Ovary (tissue), 9 donors: ENCODE data around the gene DLX1. TPM values are rescaled to one million over a fixed set of nuclear protein-coding genes. Genes with fewer than 3 reads are reported as not detected.

Experiments used
- DNase-seq, 5 donors: peaks; one replicate each; pipeline ENCODE4 v3.0.0-alpha.2; 2019 to 2020
- H3K27ac ChIP-seq, 2 donors: fragments of 200-600 bp; one replicate each; pipeline versions ENCODE4 v1.5.1 to v1.8.0; 2019 to 2022
- H3K27me3 ChIP-seq: fragments of 200-600 bp; one replicate; pipeline ENCODE4 v1.8.0; 2022
- H3K36me3 ChIP-seq: fragments of 200-600 bp; sonication (generic); one replicate; pipeline ENCODE4 v1.5.1; 2019
- H3K4me1 ChIP-seq: one replicate; pipeline ENCODE4 v1.8.1; 2013; ENCODE audit warnings: mild to moderate bottlenecking, moderate library complexity; ENCODE audit not compliant: insufficient read depth
- H3K4me3 ChIP-seq: fragments of 200-600 bp; sonication (generic); one replicate; pipeline ENCODE4 v1.5.1; 2017
- H3K9me3 ChIP-seq, 2 donors: fragments of 200-600 bp in 1 of 2; sonication (generic) in 1 of 2; one replicate each; pipeline versions ENCODE4 v1.5.1 to v1.8.1; 2013 to 2019; ENCODE audit warnings: mild to moderate bottlenecking in 1 of 2, moderate library complexity in 1 of 2
- CTCF ChIP-seq, 3 donors: fragments of 450-650 bp in 2 of 3; fragments of 200-600 bp in 1 of 3; IDR thresholded peaks; one replicate each; pipeline versions ENCODE4 v1.5.1 to v1.8.0; 2016 to 2022; ENCODE audit warnings: antibody characterized with exemption in 3 of 3, mild to moderate bottlenecking in 1 of 3
- EP300 ChIP-seq: sonication (generic); formaldehyde crosslinking; IDR thresholded peaks from one replicate; pipeline ENCODE4 v1.6.1; 2017; ENCODE audit warnings: antibody characterized with exemption
- POLR2A ChIP-seq: fragments of 450-650 bp; IDR thresholded peaks from one replicate; pipeline ENCODE4 v1.6.1; 2017; ENCODE audit warnings: antibody characterized with exemption, mild to moderate bottlenecking, moderate library complexity
- WGBS, 3 donors: extraction: QIAGEN DNeasy Blood & Tissue Kit in 1 of 3; methylation state at CpG; one replicate each; pipeline versions ENCODE4 v1.1.5 to v1.1.7; 2013 to 2017; 5-methylcytosine and 5-hydroxymethylcytosine counted together
- intact Hi-C, 4 donors: fragments of 100-400 bp; cut with DNase I; formaldehyde crosslinking; loops; one replicate each; pipeline versions ENCODE4 v1.11.0 to v1.15.1; 2022 to 2023
- polyA plus RNA-seq, 2 donors: library from polyadenylated mRNA; stranded (reverse); fragments of 200-250 nt in 1 of 2; fragments of 350-450 nt in 1 of 2; fragmentation: Illumina TruSeq in 1 of 2; extraction: RNeasy Lipid Tissue Mini Kit (QIAGEN cat#74804) in 1 of 2; gene quantifications; one replicate each; pipeline ENCODE4 v1.2.3, GENCODE V29; 2013 to 2014
- total RNA-seq, 7 donors: library from RNA; depleted of rRNA in 2 of 7; stranded (reverse); fragments of >200 nt in 2 of 7; fragmentation: NEBNext Ultra II Directional in 3 of 7; extraction: Animal tissue kit (Norgen Biotek cat#: 25700) in 3 of 7; gene quantifications; one replicate each; pipeline versions ENCODE4 v1.1.0 to v1.2.4, GENCODE V29; 2016 to 2023
- donor health status: DM: no; HTN: no; CAD: no; lungs with moderate emphysema.
- donor health status: DM: no; HTN: no; CAD: no.
- donor health status: Bipolar disorder and iron deficiency.
- donor health status: DM: yes; HTN: yes; CAD: no.
- donor health status: DM: no; HTN: no; CAD: no.
- donor health status: DM: yes; HTN: yes; CAD: no.

Gene DLX1
- total and polyA plus RNA-seq, 9 donors: 0.07 to 0.20 (median 0.17) TPM; not detected in 5

GRCh38 chr2:172084645-172085459 is 455 bp upstream of the DLX1 start:
- Histone ChIP-seq H3K9me3 (no peaks in the 10 kb centered on the region), H3K27me3 (peaks cover 39% of the 10 kb centered on the region), H3K4me1 (peaks cover 6% of the 10 kb centered on the region), H3K4me3 (peak overlapping the region; percentile 25), H3K36me3 (no peaks in the 10 kb centered on the region), H3K27ac (no peak overlapping the region)
- intact Hi-C loops: loop anchor here in 2 of 4 donors (10.0 kb wide), 1 partner anchor 160 kb away; the partner anchor contains the start of gene HAT1 (in 2 of the 2)
- 1 to 2% (median 1%) methylated on average over 60 to 76 of the region's 76 CpGs for WGBS, 3 donors
- DNase-seq: peak in 3 of 5 donors; percentile 41 to 64 (median 56)
- TF ChIP-seq EP300 (no peak), CTCF (IDR thresholded peaks at IDR 0.05) (no peak), POLR2A (no peak)

- intact Hi-C loops: loop anchor here in 2 of 4 donors (10.0 kb wide), 1 partner anchor 162 kb away; the partner anchor contains the start of gene HAT1 (in 2 of the 2)
- no peak overlapping the region for H3K4me3 ChIP-seq
- 9 to 11% (median 10%) methylated on average over 54 of the region's 54 CpGs for WGBS, 3 donors
- TF ChIP-seq EP300: no peak
- TF ChIP-seq CTCF (IDR thresholded peaks at IDR 0.05): no peak
- TF ChIP-seq POLR2A: no peak
- no peak overlapping the region for H3K27ac ChIP-seq
- H3K9me3 ChIP-seq: no peaks in the 10 kb centered on the region
- peaks cover 51% of the 10 kb centered on the region for H3K27me3 ChIP-seq
- H3K36me3 ChIP-seq: no peaks in the 10 kb centered on the region
- peaks cover 6% of the 10 kb centered on the region for H3K4me1 ChIP-seq
- peak in 1 of 5 donors; percentile 19 for DNase-seq
Observed at GRCh38 chr2:172086241-172087206, 1.2 kb downstream of the DLX1 start.

GRCh38 chr2:172087207-172087779 is 2.0 kb downstream of the DLX1 start:
- Histone ChIP-seq H3K4me3 (no peak overlapping the region), H3K36me3 (no peaks in the 10 kb centered on the region), H3K9me3 (no peaks in the 10 kb centered on the region), H3K27ac (no peak overlapping the region), H3K27me3 (peaks cover 52% of the 10 kb centered on the region), H3K4me1 (peaks cover 6% of the 10 kb centered on the region)
- intact Hi-C loops: loop anchor here in 2 of 4 donors (10.0 kb wide), 1 partner anchor 162 kb away; the partner anchor contains the start of gene HAT1 (in 2 of the 2)
- no peak for DNase-seq
- TF ChIP-seq CTCF (IDR thresholded peaks at IDR 0.05): no peak
- no peak for TF ChIP-seq POLR2A
- TF ChIP-seq EP300: no peak
- 10 to 14% (median 12%) methylated on average over 31 of the region's 31 CpGs for WGBS, 3 donors

- H3K27me3 ChIP-seq: peaks cover 53% of the 10 kb centered on the region
- H3K4me1 ChIP-seq: peaks cover 6% of the 10 kb centered on the region
- intact Hi-C loops: loop anchor here in 2 of 4 donors (10.0 kb wide), 1 partner anchor 163 kb away; the partner anchor contains the start of gene HAT1 (in 2 of the 2)
- TF ChIP-seq POLR2A: no peak
- TF ChIP-seq EP300: no peak
- no peak for TF ChIP-seq CTCF (IDR thresholded peaks at IDR 0.05)
- H3K36me3 ChIP-seq: no peaks in the 10 kb centered on the region
- H3K9me3 ChIP-seq: no peaks in the 10 kb centered on the region
- 10 to 12% (median 11%) methylated on average over 23 of the region's 23 CpGs for WGBS, 3 donors
- no peak for DNase-seq
- no peak overlapping the region for H3K4me3 ChIP-seq
- H3K27ac ChIP-seq: no peak overlapping the region
Observed at GRCh38 chr2:172087780-172088244, 2.5 kb downstream of the DLX1 start.
